DOHH2 (cell line): ENCODE measurements around the gene USP9X.

ENCODE experiments used
- EZH2phosphoT487 ChIP-seq: fragments of 200-600 bp; sonication (generic); IDR thresholded peaks from 2 replicates; pipeline ENCODE4 v1.6.1; 2017; ENCODE audit warnings: borderline replicate concordance, mild to moderate bottlenecking, antibody characterized with exemption, low read length, moderate library complexity, mixed read lengths
- TF ChIP-seq, protein P1 (sequence below): fragments of 200-600 bp; sonication (generic); IDR thresholded peaks from one replicate; pipeline ENCODE4 v1.5.1; 2014; ENCODE audit warnings: antibody characterized with exemption, mild to moderate bottlenecking, low read depth, low read length; ENCODE audit not compliant: poor library complexity, severe bottlenecking

- TF ChIP-seq, protein P1, sequence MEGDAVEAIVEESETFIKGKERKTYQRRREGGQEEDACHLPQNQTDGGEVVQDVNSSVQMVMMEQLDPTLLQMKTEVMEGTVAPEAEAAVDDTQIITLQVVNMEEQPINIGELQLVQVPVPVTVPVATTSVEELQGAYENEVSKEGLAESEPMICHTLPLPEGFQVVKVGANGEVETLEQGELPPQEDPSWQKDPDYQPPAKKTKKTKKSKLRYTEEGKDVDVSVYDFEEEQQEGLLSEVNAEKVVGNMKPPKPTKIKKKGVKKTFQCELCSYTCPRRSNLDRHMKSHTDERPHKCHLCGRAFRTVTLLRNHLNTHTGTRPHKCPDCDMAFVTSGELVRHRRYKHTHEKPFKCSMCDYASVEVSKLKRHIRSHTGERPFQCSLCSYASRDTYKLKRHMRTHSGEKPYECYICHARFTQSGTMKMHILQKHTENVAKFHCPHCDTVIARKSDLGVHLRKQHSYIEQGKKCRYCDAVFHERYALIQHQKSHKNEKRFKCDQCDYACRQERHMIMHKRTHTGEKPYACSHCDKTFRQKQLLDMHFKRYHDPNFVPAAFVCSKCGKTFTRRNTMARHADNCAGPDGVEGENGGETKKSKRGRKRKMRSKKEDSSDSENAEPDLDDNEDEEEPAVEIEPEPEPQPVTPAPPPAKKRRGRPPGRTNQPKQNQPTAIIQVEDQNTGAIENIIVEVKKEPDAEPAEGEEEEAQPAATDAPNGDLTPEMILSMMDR, result no peak
- no peak for TF ChIP-seq EZH2phosphoT487
These were observed 807 bp downstream of the USP9X start for GRCh38 chrX:41085878-41086626.
